H1 (cell line): ENCODE measurements around the gene TNRC6A. TPM values are rescaled to one million over a fixed set of nuclear protein-coding genes. Genes with fewer than 3 reads are reported as not detected.

Experiments used
- KDM5A ChIP-seq: fragments of 200-600 bp; IDR thresholded peaks from 2 replicates; pipeline ENCODE4 v1.7.1; 2012; ENCODE audit warnings: mild to moderate bottlenecking, low read length, inconsistent platforms, mixed read lengths
- NANOG ChIP-seq: IDR thresholded peaks from 2 replicates; pipeline ENCODE4 v1.6.1; 2011; ENCODE audit warnings: low read length, low read depth, mild to moderate bottlenecking, inconsistent platforms; ENCODE audit not compliant: insufficient read depth, poor library complexity, severe bottlenecking
- TCF12 ChIP-seq: IDR thresholded peaks from 2 replicates; pipeline ENCODE4 v1.6.1; 2011; ENCODE audit warnings: low read depth, mild to moderate bottlenecking, low read length
- polyA plus RNA-seq, 7 experiments: library from polyadenylated mRNA; depleted of rRNA in 3 of 7; stranded (reverse) in 5 of 7; unstranded in 2 of 7; fragments of >200 nt in 5 of 7; fragments of 200-250 nt in 2 of 7; gene quantifications; 1 replicate in 5 of 7; 2 replicates in 1 of 7; 4 replicates in 1 of 7; pipeline versions ENCODE4 v1.2.1 to v1.2.3, GENCODE V29; 2011 to 2013; ENCODE audit warnings: missing spikeins in 2 of 7, mixed read lengths in 2 of 7
- total RNA-seq: library from RNA; stranded (reverse); fragmentation: NEBNext Ultra II Directional; extraction: Animal tissue kit (Norgen Biotek cat#: 25700); gene quantifications from 2 replicates; pipeline ENCODE4 v1.2.1, GENCODE V29; 2021

Gene TNRC6A
- total and polyA plus RNA-seq, 2 of the 8 experiments (the other 6 are each of a cell fraction or from before 2014, with no cell fraction given) = 67.6 to 103 TPM

DNA sequence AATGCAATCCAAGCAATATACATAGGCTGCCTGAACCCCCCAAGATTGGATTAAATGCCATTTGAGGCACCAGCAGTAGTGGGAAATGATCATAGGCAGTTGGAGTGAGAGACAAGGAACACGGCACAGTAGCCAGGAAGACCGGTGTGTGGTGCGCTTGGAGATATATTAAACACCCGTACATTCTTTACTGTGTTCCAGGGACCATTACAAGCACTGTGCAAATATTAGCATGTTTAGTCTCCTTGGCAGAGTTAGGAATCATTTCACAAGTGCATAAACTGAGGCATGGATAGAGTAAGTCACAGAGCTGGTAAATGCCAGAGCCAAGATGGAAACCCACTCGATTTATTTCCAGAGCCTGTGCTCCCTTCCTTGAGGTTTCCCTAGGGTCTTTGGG is 31.1 kb upstream of the TNRC6A start (continued):
- TF ChIP-seq NANOG (no peak), KDM5A (no peak), TCF12 (no peak)
